ENCODE data around the gene SLC39A11. TPM values are rescaled to one million over a fixed set of nuclear protein-coding genes. Genes with fewer than 3 reads are reported as not detected.
A peak's percentile ranks its signal among the peaks of the same experiment; 100 is the strongest.

Gene SLC39A11
- total RNA-seq, 1 donor from 2014 or later, result 21.5 TPM

DNA sequence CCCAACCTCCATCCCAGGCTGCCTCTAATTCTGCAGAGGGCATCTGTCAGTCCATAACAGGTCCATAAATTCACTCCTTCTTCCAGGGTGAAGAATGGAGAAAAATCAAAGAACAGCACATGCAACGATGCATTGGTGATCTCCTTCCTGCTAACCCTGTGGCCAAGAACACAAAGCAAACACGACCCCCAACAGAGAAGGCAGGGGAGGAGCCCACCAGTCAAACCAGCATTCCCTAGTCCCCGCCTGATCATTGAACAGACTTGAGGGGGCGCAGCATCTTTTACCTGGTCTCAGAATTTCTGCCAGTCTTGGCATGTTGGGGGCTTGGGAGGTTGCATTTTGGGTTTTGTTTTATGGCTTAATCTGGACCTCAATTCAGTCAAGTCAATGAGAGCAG is 476.0 kb downstream of the SLC39A11 start:
- Mint-ChIP-seq H3K4me3 (ENCODE audit: unreplicated experiment) (no peak overlapping the region), H3K27ac (ENCODE audit: unreplicated experiment) (no peak overlapping the region), H3K9me3 (ENCODE audit: unreplicated experiment) (no peaks in the 10 kb centered on the region), H3K4me1 (ENCODE audit: low read depth, unreplicated experiment) (peaks cover 25% of the 10 kb centered on the region), H3K36me3 (ENCODE audit: low read depth, unreplicated experiment) (no peaks in the 10 kb centered on the region), H3K27me3 (ENCODE audit: low read depth, unreplicated experiment) (peaks cover 1% of the 10 kb centered on the region)
- Histone ChIP-seq H3K36me3 (ENCODE audit: insufficient read depth, low read length) (no peaks in the 10 kb centered on the region), H3K9me3 (ENCODE audit: insufficient read depth, low read depth, low read length) (no peaks in the 10 kb centered on the region), H3K27me3 (ENCODE audit: insufficient read depth, low read length) (no peaks in the 10 kb centered on the region), H3K79me2 (ENCODE audit: insufficient read depth, low read length) (no peaks in the 10 kb centered on the region), H4K20me1 (ENCODE audit: insufficient read depth, low read length) (no peaks in the 10 kb centered on the region), H3K4me3 (ENCODE audit: insufficient read depth, low read depth, low read length) (no peak overlapping the region), H3K27ac (ENCODE audit: low read depth, low read length) (no peak overlapping the region), H3K9ac (ENCODE audit: low read length) (no peak overlapping the region), H2AFZ (ENCODE audit: low read depth, low read length) (no peak overlapping the region), H3K4me1 (ENCODE audit: insufficient read depth, low read length) (peaks cover 26% of the 10 kb centered on the region), H3K4me2 (ENCODE audit: low read length) (no peak overlapping the region)
- DNase-seq (ENCODE audit: low read depth) (no peak), FAIRE-seq (no peak)
- TF ChIP-seq, protein P1, sequence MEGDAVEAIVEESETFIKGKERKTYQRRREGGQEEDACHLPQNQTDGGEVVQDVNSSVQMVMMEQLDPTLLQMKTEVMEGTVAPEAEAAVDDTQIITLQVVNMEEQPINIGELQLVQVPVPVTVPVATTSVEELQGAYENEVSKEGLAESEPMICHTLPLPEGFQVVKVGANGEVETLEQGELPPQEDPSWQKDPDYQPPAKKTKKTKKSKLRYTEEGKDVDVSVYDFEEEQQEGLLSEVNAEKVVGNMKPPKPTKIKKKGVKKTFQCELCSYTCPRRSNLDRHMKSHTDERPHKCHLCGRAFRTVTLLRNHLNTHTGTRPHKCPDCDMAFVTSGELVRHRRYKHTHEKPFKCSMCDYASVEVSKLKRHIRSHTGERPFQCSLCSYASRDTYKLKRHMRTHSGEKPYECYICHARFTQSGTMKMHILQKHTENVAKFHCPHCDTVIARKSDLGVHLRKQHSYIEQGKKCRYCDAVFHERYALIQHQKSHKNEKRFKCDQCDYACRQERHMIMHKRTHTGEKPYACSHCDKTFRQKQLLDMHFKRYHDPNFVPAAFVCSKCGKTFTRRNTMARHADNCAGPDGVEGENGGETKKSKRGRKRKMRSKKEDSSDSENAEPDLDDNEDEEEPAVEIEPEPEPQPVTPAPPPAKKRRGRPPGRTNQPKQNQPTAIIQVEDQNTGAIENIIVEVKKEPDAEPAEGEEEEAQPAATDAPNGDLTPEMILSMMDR (IDR thresholded peaks at IDR 0.05; ENCODE audit: insufficient read depth, low read depth, low read length), result no peak
- TF ChIP-seq EZH2 (IDR thresholded peaks at IDR 0.05; ENCODE audit: insufficient read depth, low read length), result no peak

DNA sequence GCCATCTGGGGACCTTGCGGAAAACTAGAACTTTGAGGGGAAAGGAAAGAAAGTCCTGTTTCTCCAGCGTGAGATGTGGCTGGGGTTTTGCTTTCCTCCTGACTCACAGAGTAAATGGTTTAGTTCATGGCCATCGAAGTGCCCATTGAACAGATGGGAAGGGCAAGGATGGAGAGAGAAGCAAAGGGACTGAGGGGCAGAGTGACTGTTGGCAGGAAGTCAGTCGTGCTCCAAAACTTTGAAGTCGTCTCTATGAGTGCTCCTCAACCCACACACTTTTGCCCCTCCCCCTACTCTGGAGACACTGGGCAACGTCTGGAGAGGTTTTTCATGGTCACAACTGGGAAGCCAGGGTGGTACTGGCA is 476.9 kb downstream of the SLC39A11 start:
- no peak for TF ChIP-seq EZH2 (IDR thresholded peaks at IDR 0.05; ENCODE audit: insufficient read depth, low read length)
- TF ChIP-seq, protein P1 (IDR thresholded peaks at IDR 0.05; ENCODE audit: insufficient read depth, low read depth, low read length), result no peak
- Histone ChIP-seq H3K36me3 (ENCODE audit: insufficient read depth, low read length) (no peaks in the 10 kb centered on the region), H3K27me3 (ENCODE audit: insufficient read depth, low read length) (no peaks in the 10 kb centered on the region), H3K4me3 (ENCODE audit: insufficient read depth, low read depth, low read length) (no peak overlapping the region), H2AFZ (ENCODE audit: low read depth, low read length) (peak overlapping the region; percentile 32), H3K9ac (ENCODE audit: low read length) (peak overlapping the region; percentile 70), H3K9me3 (ENCODE audit: insufficient read depth, low read depth, low read length) (no peaks in the 10 kb centered on the region), H4K20me1 (ENCODE audit: insufficient read depth, low read length) (no peaks in the 10 kb centered on the region), H3K4me1 (ENCODE audit: insufficient read depth, low read length) (peaks cover 26% of the 10 kb centered on the region), H3K27ac (ENCODE audit: low read depth, low read length) (peak overlapping the region; percentile 65), H3K79me2 (ENCODE audit: insufficient read depth, low read length) (no peaks in the 10 kb centered on the region), H3K4me2 (ENCODE audit: low read length) (peak overlapping the region; percentile 75)
- Mint-ChIP-seq H3K27ac (ENCODE audit: unreplicated experiment) (peak overlapping the region; percentile 89), H3K4me3 (ENCODE audit: unreplicated experiment) (no peak overlapping the region), H3K4me1 (ENCODE audit: low read depth, unreplicated experiment) (peaks cover 25% of the 10 kb centered on the region), H3K27me3 (ENCODE audit: low read depth, unreplicated experiment) (peaks cover 3% of the 10 kb centered on the region), H3K9me3 (ENCODE audit: unreplicated experiment) (no peaks in the 10 kb centered on the region), H3K36me3 (ENCODE audit: low read depth, unreplicated experiment) (no peaks in the 10 kb centered on the region)
- DNase-seq (ENCODE audit: low read depth) (no peak), FAIRE-seq (no peak)

DNA sequence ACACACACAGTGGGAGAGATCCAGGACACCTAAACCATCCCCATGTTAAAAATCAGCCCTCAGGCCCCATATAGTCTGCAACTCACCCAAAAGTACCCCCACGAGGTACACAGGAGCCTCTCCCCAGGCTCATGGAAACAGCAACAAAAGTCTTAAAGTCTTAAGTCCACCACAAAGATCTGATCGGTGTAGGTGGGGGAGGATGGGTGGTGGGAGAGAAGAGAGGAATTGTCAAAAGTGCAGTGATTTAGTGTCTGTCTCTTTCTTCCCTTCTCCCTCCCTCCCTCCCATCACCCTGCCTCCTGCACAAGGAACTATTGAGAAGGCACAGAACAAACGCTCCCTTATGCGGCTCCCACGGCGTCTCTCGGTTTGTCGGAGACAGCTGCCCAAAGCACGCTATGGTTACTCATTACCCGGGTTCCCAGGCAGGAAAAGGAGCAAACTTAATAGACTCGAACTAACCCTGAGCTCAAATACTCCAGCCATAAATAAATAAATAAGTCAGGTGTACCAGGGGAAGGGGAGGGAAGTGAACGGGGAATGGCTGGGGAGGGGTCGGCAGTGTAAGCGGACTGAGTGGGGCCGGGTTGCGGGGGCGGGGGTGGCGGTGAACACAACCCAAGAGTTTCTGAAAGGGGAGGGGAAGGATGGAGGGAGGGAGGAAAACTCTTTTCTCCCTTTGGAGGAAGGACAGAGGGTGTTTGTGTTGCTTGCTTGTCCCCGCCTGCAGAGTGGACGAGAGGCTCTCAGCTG is 477.4 kb downstream of the SLC39A11 start:
- no peaks in the 10 kb centered on the region for H4K20me1 ChIP-seq (ENCODE audit: insufficient read depth, low read length)
- peaks cover 25% of the 10 kb centered on the region for H3K4me1 Mint-ChIP-seq (ENCODE audit: low read depth, unreplicated experiment)
- no peaks in the 10 kb centered on the region for H3K27me3 ChIP-seq (ENCODE audit: insufficient read depth, low read length)
- H3K4me3 Mint-ChIP-seq (ENCODE audit: unreplicated experiment), result peak overlapping the region; percentile 60
- H3K9ac ChIP-seq (ENCODE audit: low read length), result peak overlapping the region; percentile 70
- no peak overlapping the region for H3K4me3 ChIP-seq (ENCODE audit: insufficient read depth, low read depth, low read length)
- peak; percentile 81 for DNase-seq (ENCODE audit: low read depth)
- H3K79me2 ChIP-seq (ENCODE audit: insufficient read depth, low read length), result no peaks in the 10 kb centered on the region
- H3K4me1 ChIP-seq (ENCODE audit: insufficient read depth, low read length), result peaks cover 28% of the 10 kb centered on the region
- H3K36me3 ChIP-seq (ENCODE audit: insufficient read depth, low read length), result no peaks in the 10 kb centered on the region
- peak overlapping the region; percentile 65 for H3K27ac ChIP-seq (ENCODE audit: low read depth, low read length)
- no peak for FAIRE-seq
- TF ChIP-seq EZH2 (IDR thresholded peaks at IDR 0.05; ENCODE audit: insufficient read depth, low read length), result no peak
- peak overlapping the region; percentile 89 for H3K27ac Mint-ChIP-seq (ENCODE audit: unreplicated experiment)
- H3K4me2 ChIP-seq (ENCODE audit: low read length), result peak overlapping the region; percentile 75
- no peaks in the 10 kb centered on the region for H3K9me3 ChIP-seq (ENCODE audit: insufficient read depth, low read depth, low read length)
- no peaks in the 10 kb centered on the region for H3K36me3 Mint-ChIP-seq (ENCODE audit: low read depth, unreplicated experiment)
- peak overlapping the region; percentile 41 for H2AFZ ChIP-seq (ENCODE audit: low read depth, low read length)
- H3K27me3 Mint-ChIP-seq (ENCODE audit: low read depth, unreplicated experiment), result peaks cover 3% of the 10 kb centered on the region
- no peaks in the 10 kb centered on the region for H3K9me3 Mint-ChIP-seq (ENCODE audit: unreplicated experiment)

Measured in astrocyte (in vitro differentiated cells and primary cell).